ENCODE results near the gene FBXO15.
A peak's percentile ranks its signal among the peaks of the same experiment; 100 is the strongest.

Gene FBXO15

DNA sequence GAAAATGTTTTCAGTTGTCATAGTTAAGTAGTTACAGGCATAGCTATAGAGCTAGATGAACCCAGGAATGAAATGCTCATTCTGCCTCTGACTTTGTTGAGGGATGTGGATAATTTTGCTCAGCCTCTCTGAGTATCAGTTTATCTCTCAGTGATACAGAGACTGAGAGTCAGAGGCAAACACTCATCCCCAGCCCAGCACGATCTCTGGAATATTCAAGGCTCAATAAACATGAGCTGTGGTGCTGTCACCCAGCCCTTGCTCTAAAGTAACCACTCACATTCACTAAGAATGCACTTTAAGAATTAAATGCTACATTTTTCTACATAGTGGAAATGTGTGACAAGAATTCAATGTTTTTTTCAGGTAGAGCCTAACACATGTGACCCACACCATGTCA is 31.2 kb upstream of the FBXO15 start:
- H3K36me3 ChIP-seq (ENCODE audit: control insufficient read depth, insufficient read depth, low read length): no peaks in the 10 kb centered on the region
- no peak overlapping the region for H3K9ac ChIP-seq (ENCODE audit: low read depth, low read length)
- peaks cover 3% of the 10 kb centered on the region for H3K4me1 ChIP-seq (ENCODE audit: control insufficient read depth, insufficient read depth, low read length)
- H3K27me3 ChIP-seq (ENCODE audit: control insufficient read depth, insufficient read depth, low read length): no peaks in the 10 kb centered on the region
- H3K4me3 ChIP-seq (ENCODE audit: low read depth, low read length): no peak overlapping the region
- no peaks in the 10 kb centered on the region for H3K9me3 ChIP-seq (ENCODE audit: control insufficient read depth, insufficient read depth, low read length)

- Histone ChIP-seq H3K9ac (ENCODE audit: low read depth, low read length) (no peak overlapping the region), H3K36me3 (ENCODE audit: control insufficient read depth, insufficient read depth, low read length) (no peaks in the 10 kb centered on the region), H3K27me3 (ENCODE audit: control insufficient read depth, insufficient read depth, low read length) (peaks cover 3% of the 10 kb centered on the region), H3K9me3 (ENCODE audit: control insufficient read depth, insufficient read depth, low read length) (no peaks in the 10 kb centered on the region), H3K4me3 (ENCODE audit: low read depth, low read length) (no peak overlapping the region), H3K4me1 (ENCODE audit: control insufficient read depth, insufficient read depth, low read length) (no peaks in the 10 kb centered on the region)
These were observed 28.0 kb upstream of the FBXO15 start for GRCh38 chr18:74175658-74176057.

- no peak overlapping the region for H3K4me3 ChIP-seq (ENCODE audit: low read depth, low read length)
- H3K36me3 ChIP-seq (ENCODE audit: control insufficient read depth, insufficient read depth, low read length): no peaks in the 10 kb centered on the region
- H3K9ac ChIP-seq (ENCODE audit: low read depth, low read length): no peak overlapping the region
- peaks cover 3% of the 10 kb centered on the region for H3K27me3 ChIP-seq (ENCODE audit: control insufficient read depth, insufficient read depth, low read length)
- H3K9me3 ChIP-seq (ENCODE audit: control insufficient read depth, insufficient read depth, low read length): no peaks in the 10 kb centered on the region
- no peaks in the 10 kb centered on the region for H3K4me1 ChIP-seq (ENCODE audit: control insufficient read depth, insufficient read depth, low read length)
These were observed 25.8 kb upstream of the FBXO15 start for GRCh38 chr18:74173434-74173750.

- H3K9ac ChIP-seq (ENCODE audit: low read depth, low read length): no peak overlapping the region
These were observed 25.2 kb upstream of the FBXO15 start for GRCh38 chr18:74172697-74173433.

GRCh38 chr18:74171910-74172606 is 24.4 kb upstream of the FBXO15 start:
- Histone ChIP-seq H3K4me1 (ENCODE audit: control insufficient read depth, insufficient read depth, low read length) (no peaks in the 10 kb centered on the region), H3K9me3 (ENCODE audit: control insufficient read depth, insufficient read depth, low read length) (no peaks in the 10 kb centered on the region), H3K4me3 (ENCODE audit: low read depth, low read length) (no peak overlapping the region), H3K36me3 (ENCODE audit: control insufficient read depth, insufficient read depth, low read length) (no peaks in the 10 kb centered on the region), H3K9ac (ENCODE audit: low read depth, low read length) (no peak overlapping the region), H3K27me3 (ENCODE audit: control insufficient read depth, insufficient read depth, low read length) (peaks cover 3% of the 10 kb centered on the region)

More at GRCh38 chr18:74172697-74173433, 25.2 kb upstream of the FBXO15 start:
- no peaks in the 10 kb centered on the region for H3K36me3 ChIP-seq (ENCODE audit: control insufficient read depth, insufficient read depth, low read length)
- no peak overlapping the region for H3K4me3 ChIP-seq (ENCODE audit: low read depth, low read length)
- H3K4me1 ChIP-seq (ENCODE audit: control insufficient read depth, insufficient read depth, low read length): no peaks in the 10 kb centered on the region
- H3K27me3 ChIP-seq (ENCODE audit: control insufficient read depth, insufficient read depth, low read length): peaks cover 3% of the 10 kb centered on the region
- H3K9me3 ChIP-seq (ENCODE audit: control insufficient read depth, insufficient read depth, low read length): no peaks in the 10 kb centered on the region

GRCh38 chr18:74166386-74166785 is 18.8 kb upstream of the FBXO15 start:
- Histone ChIP-seq H3K4me1 (ENCODE audit: control insufficient read depth, insufficient read depth, low read length) (no peaks in the 10 kb centered on the region), H3K9me3 (ENCODE audit: control insufficient read depth, insufficient read depth, low read length) (no peaks in the 10 kb centered on the region), H3K9ac (ENCODE audit: low read depth, low read length) (no peak overlapping the region), H3K36me3 (ENCODE audit: control insufficient read depth, insufficient read depth, low read length) (no peaks in the 10 kb centered on the region), H3K27me3 (ENCODE audit: control insufficient read depth, insufficient read depth, low read length) (no peaks in the 10 kb centered on the region), H3K4me3 (ENCODE audit: low read depth, low read length) (no peak overlapping the region)

GRCh38 chr18:74163019-74163660 is 15.5 kb upstream of the FBXO15 start:
- no peak overlapping the region for H3K4me3 ChIP-seq (ENCODE audit: low read depth, low read length)
- no peaks in the 10 kb centered on the region for H3K9me3 ChIP-seq (ENCODE audit: control insufficient read depth, insufficient read depth, low read length)
- H3K36me3 ChIP-seq (ENCODE audit: control insufficient read depth, insufficient read depth, low read length): no peaks in the 10 kb centered on the region
- no peaks in the 10 kb centered on the region for H3K27me3 ChIP-seq (ENCODE audit: control insufficient read depth, insufficient read depth, low read length)
- H3K9ac ChIP-seq (ENCODE audit: low read depth, low read length): no peak overlapping the region
- H3K4me1 ChIP-seq (ENCODE audit: control insufficient read depth, insufficient read depth, low read length): no peaks in the 10 kb centered on the region

DNA sequence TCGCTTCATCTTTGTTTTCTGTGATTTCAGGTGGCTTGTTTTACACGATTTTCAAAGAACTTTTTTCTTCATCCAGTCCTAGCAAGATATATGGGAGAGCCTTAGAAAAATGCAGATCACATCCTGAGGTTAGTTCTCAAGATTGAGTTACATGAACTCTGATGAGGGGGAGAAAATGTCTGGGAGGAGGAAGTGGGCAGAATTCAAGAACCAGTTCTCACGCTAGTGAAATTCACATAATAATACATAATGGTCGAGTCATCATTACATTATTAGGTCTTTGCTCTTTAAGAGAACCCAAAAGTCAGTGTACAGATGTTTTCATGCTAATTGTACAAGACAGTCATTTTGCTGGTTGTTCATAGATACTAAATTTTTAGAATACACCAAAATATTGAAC is 7.6 kb upstream of the FBXO15 start:
- Histone ChIP-seq H3K27me3 (ENCODE audit: control insufficient read depth, insufficient read depth, low read length) (no peaks in the 10 kb centered on the region), H3K36me3 (ENCODE audit: control insufficient read depth, insufficient read depth, low read length) (peaks cover 6% of the 10 kb centered on the region), H3K4me1 (ENCODE audit: control insufficient read depth, insufficient read depth, low read length) (no peaks in the 10 kb centered on the region), H3K9ac (ENCODE audit: low read depth, low read length) (no peak overlapping the region), H3K9me3 (ENCODE audit: control insufficient read depth, insufficient read depth, low read length) (no peaks in the 10 kb centered on the region), H3K4me3 (ENCODE audit: low read depth, low read length) (no peak overlapping the region)

GRCh38 chr18:74154716-74155115 is 7.1 kb upstream of the FBXO15 start:
- H3K4me3 ChIP-seq (ENCODE audit: low read depth, low read length): no peak overlapping the region
- H3K27me3 ChIP-seq (ENCODE audit: control insufficient read depth, insufficient read depth, low read length): no peaks in the 10 kb centered on the region
- peak overlapping the region; percentile 8 for H3K9ac ChIP-seq (ENCODE audit: low read depth, low read length)
- H3K9me3 ChIP-seq (ENCODE audit: control insufficient read depth, insufficient read depth, low read length): no peaks in the 10 kb centered on the region
- H3K4me1 ChIP-seq (ENCODE audit: control insufficient read depth, insufficient read depth, low read length): peaks cover 3% of the 10 kb centered on the region
- H3K36me3 ChIP-seq (ENCODE audit: control insufficient read depth, insufficient read depth, low read length): peaks cover 6% of the 10 kb centered on the region

GRCh38 chr18:74153793-74154192 is 6.2 kb upstream of the FBXO15 start:
- Histone ChIP-seq H3K4me1 (ENCODE audit: control insufficient read depth, insufficient read depth, low read length) (peaks cover 5% of the 10 kb centered on the region), H3K9me3 (ENCODE audit: control insufficient read depth, insufficient read depth, low read length) (no peaks in the 10 kb centered on the region), H3K27me3 (ENCODE audit: control insufficient read depth, insufficient read depth, low read length) (no peaks in the 10 kb centered on the region), H3K4me3 (ENCODE audit: low read depth, low read length) (no peak overlapping the region), H3K9ac (ENCODE audit: low read depth, low read length) (no peak overlapping the region), H3K36me3 (ENCODE audit: control insufficient read depth, insufficient read depth, low read length) (peaks cover 6% of the 10 kb centered on the region)

GRCh38 chr18:74153377-74153776 is 5.7 kb upstream of the FBXO15 start:
- Histone ChIP-seq H3K27me3 (ENCODE audit: control insufficient read depth, insufficient read depth, low read length) (no peaks in the 10 kb centered on the region), H3K4me1 (ENCODE audit: control insufficient read depth, insufficient read depth, low read length) (peaks cover 5% of the 10 kb centered on the region), H3K9ac (ENCODE audit: low read depth, low read length) (no peak overlapping the region), H3K4me3 (ENCODE audit: low read depth, low read length) (no peak overlapping the region), H3K36me3 (ENCODE audit: control insufficient read depth, insufficient read depth, low read length) (peaks cover 6% of the 10 kb centered on the region), H3K9me3 (ENCODE audit: control insufficient read depth, insufficient read depth, low read length) (no peaks in the 10 kb centered on the region)

- Histone ChIP-seq H3K36me3 (ENCODE audit: control insufficient read depth, insufficient read depth, low read length) (peaks cover 6% of the 10 kb centered on the region), H3K4me3 (ENCODE audit: low read depth, low read length) (no peak overlapping the region), H3K9me3 (ENCODE audit: control insufficient read depth, insufficient read depth, low read length) (no peaks in the 10 kb centered on the region), H3K4me1 (ENCODE audit: control insufficient read depth, insufficient read depth, low read length) (peaks cover 5% of the 10 kb centered on the region), H3K9ac (ENCODE audit: low read depth, low read length) (no peak overlapping the region), H3K27me3 (ENCODE audit: control insufficient read depth, insufficient read depth, low read length) (no peaks in the 10 kb centered on the region)
These were observed 5.2 kb upstream of the FBXO15 start for GRCh38 chr18:74152857-74153256.

All from iPS-15b (cell line).